Raji (cell line): ENCODE results near the gene CDK12.

Experiments used
- POLR2A ChIP-seq: IDR thresholded peaks from 2 replicates; pipeline ENCODE4 v1.6.1; 2011; ENCODE audit warnings: low read depth, low read length, control low read depth; ENCODE audit not compliant: insufficient read depth

Gene CDK12

DNA sequence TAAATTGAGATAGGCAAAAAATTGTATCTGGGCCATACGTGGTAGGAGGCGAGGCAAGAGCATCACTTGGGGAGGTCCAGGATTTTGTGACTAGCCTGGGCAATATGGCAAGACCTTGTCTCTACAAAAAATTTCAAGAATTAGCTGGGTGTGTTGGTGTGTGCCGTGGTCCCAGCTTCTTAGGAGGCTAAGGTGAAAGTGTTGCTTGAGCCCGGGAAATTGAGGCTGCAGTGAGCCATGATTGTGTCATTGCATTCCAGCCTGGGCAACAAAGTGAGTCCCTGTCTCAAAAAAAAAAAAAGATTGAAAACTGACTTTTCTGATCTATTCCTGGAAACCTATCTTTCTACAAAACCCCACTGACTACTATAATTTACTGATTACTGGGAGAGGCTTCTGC is 26.7 kb downstream of the CDK12 start:
- no peak for TF ChIP-seq POLR2A

- no peak for TF ChIP-seq POLR2A
Observed at GRCh38 chr17:39507511-39507910, 46.2 kb downstream of the CDK12 start.

DNA sequence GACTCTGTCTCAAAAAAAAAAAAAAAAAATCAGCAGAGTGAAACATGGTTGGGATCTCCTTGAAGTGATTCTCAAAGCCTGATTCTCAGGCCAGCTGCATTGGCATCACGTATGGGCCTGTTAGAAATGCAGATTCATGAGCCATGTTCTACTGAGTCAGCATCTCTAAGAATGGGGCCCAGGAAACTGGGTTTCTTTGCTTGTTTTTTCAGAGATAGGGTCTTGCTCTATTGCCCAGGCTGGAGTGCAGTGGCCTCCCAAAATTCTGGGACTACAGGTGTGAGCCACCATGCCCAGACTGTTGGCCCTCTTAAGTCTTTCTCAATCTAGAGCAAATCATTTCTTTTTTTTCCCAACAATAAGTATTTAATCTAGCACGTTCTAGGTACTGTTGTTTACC is 47.7 kb downstream of the CDK12 start:
- TF ChIP-seq POLR2A = no peak

DNA sequence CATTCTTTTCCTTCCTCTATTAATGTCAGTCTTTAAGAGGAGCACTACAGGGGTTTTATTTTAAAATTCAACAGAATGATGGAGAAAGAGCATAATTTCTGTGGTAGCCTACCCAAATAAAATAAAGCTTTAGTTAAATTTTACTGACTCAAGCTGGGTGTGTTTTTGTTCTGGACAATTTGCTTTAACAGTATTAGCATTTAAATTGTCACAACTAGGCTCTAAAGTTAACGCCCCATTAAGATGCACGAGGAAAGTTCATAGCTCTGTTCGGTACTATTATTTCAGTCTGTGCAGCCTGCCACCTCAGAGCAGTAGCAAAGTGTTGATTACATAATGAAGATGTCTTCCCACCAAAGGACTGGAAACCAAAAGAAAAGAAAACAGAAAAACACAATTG is 52.0 kb downstream of the CDK12 start:
- no peak for TF ChIP-seq POLR2A

DNA sequence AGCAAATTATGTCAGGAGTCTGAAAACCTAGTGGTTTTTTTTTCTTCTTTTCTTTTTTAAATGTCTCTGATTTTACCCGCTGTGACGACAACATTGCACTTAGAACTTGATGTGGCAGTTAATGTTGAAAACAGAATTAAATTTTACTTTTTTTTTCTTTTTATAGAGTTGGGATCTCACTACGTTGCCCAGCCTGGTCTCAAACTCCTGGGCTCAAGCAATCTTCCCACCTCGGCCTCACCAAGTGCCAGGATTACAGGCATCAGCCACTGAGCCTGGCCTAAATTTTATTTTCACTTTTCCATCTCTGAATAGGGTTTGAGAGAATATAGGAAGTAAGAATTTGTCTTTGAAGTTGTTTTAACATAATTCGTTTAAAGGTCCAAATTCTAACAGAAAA is 52.6 kb downstream of the CDK12 start:
- TF ChIP-seq POLR2A = no peak

GRCh38 chr17:39517224-39517623 is 55.9 kb downstream of the CDK12 start:
- TF ChIP-seq POLR2A = no peak

DNA sequence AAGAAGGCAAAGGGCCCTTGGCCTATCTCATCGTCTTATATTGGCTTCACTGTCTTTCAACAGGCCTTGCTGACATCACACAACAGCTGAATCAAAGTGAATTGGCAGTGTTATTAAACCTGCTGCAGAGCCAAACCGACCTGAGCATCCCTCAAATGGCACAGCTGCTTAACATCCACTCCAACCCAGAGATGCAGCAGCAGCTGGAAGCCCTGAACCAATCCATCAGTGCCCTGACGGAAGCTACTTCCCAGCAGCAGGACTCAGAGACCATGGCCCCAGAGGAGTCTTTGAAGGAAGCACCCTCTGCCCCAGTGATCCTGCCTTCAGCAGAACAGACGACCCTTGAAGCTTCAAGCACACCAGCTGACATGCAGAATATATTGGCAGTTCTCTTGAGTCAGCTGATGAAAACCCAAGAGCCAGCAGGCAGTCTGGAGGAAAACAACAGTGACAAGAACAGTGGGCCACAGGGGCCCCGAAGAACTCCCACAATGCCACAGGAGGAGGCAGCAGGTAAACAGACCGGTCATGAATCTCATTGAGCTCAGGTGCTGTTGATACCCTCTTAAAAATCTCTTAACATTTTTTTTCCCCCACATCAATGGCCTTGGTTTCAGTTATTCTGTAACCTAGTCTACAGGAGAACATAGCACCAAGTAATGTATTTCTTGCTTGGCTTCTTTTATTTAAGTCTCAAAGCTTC is 64.7 kb downstream of the CDK12 start:
- TF ChIP-seq POLR2A = no peak

DNA sequence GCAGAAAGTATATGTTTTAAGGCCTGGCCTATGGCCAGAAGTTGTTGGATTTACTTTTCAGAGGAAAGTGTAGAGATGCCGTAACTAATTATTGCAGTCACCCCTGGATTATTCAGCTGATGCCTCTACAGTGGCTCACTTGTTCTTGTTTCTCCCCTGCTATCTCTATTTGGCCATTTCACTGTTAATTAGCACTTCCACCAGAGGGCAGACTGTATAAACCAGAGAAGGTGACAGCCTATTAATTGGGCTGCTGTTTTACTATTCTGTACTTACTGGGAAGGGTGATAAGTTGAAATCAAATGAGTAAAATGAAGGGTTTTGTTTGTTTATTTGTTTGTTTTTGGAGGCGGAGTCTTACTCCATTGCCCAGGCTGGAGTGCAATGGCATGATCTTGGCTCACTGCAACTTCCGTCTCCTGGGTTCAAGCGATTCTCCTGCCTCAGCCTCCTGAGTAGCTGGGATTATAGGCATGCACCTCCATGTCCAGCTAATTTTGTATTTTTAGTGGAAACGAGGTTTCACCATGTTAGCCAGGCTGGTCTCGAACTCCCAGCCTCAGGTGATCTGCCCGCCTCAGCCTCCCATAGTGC is 66.0 kb downstream of the CDK12 start:
- no peak for TF ChIP-seq POLR2A

- TF ChIP-seq POLR2A = no peak
Observed at GRCh38 chr17:39529455-39529854, 68.2 kb downstream of the CDK12 start.

- TF ChIP-seq POLR2A = no peak
Observed at GRCh38 chr17:39530513-39530912, 69.2 kb downstream of the CDK12 start.

DNA sequence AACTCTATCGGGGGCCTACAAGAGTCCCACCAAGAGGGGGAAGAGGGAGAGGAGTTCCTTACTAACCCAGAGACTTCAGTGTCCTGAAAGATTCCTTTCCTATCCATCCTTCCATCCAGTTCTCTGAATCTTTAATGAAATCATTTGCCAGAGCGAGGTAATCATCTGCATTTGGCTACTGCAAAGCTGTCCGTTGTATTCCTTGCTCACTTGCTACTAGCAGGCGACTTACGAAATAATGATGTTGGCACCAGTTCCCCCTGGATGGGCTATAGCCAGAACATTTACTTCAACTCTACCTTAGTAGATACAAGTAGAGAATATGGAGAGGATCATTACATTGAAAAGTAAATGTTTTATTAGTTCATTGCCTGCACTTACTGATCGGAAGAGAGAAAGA is 70.0 kb downstream of the CDK12 start:
- TF ChIP-seq POLR2A = no peak

- TF ChIP-seq POLR2A = no peak
Observed at GRCh38 chr17:39533891-39534290, 72.6 kb downstream of the CDK12 start.

- no peak for TF ChIP-seq POLR2A
Observed at GRCh38 chr17:39534768-39535405, 73.6 kb downstream of the CDK12 start.

DNA sequence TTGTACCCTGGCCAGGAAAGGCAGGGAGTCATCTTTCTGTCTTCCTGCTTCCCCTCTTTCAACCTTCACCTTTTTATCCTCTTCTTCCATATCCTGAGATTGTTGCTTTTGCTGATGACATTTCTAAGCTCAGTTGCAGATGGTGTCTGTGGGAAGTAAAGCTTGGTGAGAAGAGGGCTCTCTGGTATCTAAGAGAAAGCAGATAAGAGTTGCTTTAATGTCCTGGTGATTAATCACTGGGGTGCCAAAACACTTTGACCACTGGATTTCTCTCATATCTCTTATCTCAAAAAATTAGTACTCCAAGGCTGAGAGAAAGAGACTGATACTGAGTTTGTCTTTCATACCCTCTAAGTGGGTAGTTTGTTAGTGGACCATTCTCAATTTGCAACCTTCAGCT is 75.2 kb downstream of the CDK12 start:
- no peak for TF ChIP-seq POLR2A

GRCh38 chr17:39538866-39539265 is 77.6 kb downstream of the CDK12 start:
- TF ChIP-seq POLR2A = no peak

DNA sequence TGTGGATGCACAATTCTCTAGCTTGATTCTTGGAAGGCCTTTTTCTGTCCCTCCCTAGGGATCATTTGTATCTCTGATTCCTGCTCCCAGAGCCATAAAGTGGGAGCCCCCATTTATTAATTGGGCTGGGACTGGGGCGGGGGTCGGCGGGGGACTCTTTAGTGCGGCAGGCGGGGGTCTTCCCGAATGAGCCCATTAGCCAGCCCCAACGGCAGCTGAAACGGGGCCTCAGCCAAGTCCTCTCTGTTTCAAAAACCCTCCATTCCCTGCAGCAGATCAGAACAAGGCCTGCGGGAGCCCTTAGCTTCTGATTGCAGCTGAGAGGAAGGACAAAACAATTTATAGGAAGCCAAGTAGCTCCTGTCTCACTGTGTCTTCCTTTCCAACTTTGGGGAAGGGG is 79.3 kb downstream of the CDK12 start:
- no peak for TF ChIP-seq POLR2A
